ENCODE results near the gene PARVA.

The PARVA gene

DNA sequence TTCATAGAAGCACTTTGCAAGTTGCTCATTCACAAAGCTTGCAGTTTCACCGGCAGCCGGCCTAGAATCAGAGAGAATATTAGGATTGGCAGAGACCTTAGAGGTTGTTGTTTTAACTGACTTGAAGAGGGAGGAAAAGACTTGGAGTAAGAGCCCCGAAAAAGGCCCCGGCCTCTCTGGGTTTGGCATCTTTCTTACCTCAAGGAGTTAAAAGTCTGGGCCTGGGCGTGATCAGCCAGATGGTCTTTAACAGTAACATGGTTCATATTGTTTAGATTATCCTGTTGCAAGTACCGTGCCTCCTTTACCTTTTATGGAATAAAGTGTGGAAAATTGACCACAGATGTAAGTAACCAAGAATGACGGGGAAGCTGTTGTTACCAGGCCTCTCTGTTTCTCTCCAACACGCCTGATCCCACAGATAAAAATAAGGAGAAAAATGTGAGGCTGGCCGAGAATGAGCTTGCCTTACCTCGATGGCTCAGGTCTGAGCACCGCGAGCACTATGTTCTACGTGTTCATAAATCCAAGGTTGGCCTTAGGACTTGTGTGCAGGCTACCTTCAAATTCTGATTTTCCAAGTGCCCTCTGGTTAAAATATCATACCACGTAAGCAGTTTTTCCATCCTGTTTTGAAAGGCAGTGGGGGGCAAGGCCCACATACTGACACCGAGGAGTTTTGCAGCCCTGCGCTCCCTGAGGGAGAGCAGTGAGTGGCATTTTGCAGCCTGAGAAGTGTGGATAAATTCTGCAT lies 56.4 kb downstream of the PARVA start:
- no peak for DNase-seq

DNA sequence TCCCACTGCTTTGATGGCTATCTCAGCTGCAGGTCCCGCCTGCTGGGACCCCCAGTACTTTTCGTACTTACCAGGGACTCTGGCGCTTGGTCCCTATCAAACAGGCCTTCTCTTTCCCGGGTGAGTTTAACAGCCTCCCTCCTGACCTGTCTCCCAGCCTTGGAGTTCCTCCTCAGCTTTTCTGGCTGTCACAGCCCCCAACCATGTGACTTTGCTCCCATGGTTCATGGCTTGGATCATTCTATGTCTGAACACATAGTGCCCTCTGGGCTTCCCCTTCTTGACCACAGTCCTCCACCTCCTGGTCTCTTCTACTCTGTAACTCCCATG lies 56.9 kb downstream of the PARVA start:
- DNase-seq: no peak

DNA sequence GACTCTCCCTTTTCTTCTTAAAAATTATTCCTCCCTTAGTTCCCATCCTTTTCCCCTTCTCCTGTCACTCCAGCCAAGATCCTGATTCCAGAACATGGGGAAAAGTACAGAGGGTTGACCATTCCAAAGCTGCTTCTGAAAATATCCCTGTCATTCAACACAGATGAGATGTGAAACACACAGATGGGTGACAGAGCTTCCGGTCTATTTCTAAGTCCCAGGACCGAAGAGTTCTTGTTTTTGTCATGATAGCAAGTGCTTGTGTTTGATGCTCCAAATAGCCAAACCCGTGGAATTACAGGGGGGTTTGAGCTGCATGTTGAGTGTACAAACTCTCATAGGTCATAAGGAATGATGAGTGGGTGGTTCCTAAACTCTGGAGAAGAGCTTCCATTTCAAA lies 57.9 kb downstream of the PARVA start:
- DNase-seq: no peak

DNA sequence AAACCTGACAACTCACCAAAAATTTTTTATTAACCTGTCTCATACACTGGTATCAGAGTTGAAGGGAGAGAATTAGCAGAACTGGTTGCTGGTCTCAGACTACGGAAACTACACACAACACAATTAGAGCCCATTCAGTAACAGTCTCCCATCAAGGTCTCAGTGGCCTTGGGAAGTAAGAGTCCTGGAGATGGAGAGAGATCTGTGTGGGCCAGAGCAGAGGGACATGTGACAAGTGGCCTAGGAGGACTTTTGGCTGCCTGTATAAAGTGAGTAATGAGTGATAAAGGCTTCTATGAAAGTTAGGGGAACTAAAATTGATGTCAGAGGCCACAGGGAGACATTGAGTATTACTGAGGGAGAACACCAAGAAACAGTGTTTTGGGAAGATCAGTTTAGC lies 58.9 kb downstream of the PARVA start:
- no peak for DNase-seq

DNA sequence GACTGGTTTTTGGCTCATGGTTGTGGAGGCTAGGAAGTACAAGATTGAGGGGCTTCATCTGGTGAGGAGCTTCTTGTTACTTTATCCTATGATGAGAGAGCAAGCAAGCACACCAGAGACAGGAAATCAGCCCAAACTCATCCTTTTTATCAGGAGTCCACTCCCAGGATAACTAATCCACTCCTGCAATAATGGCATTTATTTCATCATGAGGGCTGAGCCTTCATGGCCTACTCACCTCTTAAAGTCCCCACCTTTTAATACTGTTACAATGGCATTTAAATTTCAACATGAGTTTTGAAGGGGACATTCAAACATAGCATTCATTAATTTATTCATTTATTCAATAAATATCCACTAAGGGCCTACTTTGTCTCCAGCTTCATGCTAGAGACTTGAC lies 60.9 kb downstream of the PARVA start:
- DNase-seq: no peak

DNA sequence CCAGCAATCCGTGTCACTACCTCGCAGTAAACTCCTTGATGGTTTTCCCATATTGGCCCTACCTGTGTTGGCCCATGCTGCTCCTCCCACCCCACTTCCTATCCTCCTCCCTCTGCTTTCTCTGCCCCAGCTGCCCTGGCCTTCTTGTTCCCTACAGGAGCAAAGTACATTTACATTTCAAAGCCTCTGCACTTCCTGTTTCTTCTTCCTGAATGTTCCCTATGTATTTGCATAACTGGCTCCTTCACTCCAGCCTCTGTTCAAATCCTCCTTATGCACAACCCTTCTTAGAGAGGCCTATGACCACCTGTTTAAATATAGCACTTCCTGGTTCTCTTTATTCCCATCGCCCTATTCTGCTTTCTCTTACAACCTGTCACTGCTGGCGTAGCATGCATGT lies 62.2 kb downstream of the PARVA start:
- DNase-seq: no peak

DNA sequence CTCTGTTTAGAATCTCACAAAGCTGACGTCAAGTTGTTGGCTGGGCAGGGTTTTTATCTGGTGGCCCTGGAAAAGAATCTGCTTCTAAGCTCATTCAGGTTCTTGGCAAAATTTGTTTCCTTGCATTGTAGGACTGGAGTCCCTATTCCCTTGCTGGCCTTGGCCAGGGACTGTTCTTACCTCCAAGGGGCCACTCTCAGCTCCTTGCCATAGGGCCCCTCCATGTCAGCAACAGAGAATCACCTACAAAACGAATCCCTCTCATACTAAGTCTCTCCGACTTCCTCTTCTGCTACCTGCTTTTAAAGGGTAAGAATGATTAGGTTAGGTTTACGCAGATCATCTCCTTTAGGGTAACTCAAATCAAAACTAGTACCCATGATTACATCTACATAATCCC lies 63.2 kb downstream of the PARVA start:
- DNase-seq: no peak

DNA sequence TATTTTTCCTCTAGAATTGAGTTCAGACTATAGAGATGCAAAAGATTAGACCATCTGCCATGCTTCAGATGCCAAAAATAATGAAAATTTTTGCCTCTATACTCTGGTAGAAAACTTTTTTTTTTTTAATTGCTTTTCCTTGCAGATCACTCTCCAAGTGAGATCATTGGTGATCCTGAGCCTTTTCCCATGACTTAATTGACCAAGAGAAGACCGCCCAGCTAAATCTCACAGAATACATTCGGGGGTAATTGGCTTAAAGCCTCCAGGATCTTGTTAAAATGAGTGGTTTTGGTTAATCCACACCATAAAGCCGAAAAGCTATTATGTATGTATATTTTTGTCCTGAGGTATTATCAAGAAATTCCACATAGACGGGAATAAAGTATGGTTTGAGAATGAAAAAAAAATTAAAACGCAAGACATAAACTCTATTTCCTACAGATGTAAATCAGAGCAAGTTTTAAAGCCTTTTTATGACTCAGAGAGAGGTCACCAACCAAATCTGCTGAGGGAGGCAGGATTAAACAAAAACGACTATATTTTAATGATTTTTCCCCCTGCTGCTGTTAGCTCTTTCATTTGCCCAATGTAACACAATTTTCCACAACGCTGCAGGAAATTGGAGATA lies 64.0 kb downstream of the PARVA start:
- no peak for DNase-seq

DNA sequence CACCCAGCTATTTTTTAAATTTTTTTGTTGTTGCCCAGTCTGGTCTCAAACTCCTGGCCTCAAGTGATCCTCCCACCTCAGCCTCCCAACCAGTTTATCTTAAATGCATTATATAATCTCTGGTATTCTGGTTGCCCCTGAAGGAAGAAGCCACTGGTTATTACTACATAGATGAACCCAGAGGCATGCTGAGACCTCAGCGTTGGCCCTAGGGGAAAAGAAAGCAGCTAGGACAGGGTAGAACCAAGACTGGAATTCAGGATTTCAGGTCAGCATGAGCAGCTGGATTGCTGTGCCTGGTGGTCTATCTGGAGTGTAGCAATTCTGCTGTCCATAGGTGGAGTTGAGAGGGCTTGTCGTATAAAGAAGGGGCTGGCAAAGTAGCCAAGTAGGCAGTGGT lies 67.2 kb downstream of the PARVA start:
- no peak for DNase-seq

DNA sequence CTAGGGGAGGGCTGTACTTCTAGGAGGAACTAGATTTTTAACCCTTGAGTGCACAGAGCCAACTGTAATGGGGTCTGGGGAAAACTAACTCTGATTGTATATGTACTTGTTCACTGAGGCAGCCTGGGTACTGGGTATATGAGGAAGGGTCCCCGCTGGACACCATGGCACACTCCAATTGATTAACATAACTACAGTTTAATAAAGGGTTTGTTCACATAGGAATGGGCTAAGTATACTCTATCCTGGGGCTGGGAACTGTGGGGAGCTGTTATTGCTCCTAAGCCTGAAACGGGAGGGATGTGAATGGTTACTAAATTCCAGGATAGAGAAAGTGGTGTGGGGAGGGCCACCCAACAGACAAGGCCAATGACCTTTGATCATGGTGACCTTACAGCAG lies 67.6 kb downstream of the PARVA start:
- DNase-seq: no peak

DNA sequence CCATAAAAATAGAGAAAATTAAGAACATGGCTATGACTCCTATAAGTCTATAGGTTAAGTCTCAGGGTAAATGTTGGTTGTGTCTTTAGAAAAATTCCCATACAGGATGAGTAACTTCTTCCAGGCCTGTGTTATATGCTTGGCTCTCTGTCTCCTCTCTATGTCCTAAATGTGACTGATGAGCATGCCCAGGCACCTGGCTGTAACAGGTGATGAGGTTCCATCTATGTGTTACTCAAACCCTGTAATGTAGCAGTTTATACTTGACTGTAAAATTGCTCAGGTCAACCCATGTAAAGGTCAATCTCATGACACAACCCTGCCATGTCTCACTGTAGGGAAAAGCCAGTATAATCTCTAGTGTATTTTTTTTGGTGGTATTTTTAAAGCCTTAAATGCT lies 69.5 kb downstream of the PARVA start:
- no peak for DNase-seq

DNA sequence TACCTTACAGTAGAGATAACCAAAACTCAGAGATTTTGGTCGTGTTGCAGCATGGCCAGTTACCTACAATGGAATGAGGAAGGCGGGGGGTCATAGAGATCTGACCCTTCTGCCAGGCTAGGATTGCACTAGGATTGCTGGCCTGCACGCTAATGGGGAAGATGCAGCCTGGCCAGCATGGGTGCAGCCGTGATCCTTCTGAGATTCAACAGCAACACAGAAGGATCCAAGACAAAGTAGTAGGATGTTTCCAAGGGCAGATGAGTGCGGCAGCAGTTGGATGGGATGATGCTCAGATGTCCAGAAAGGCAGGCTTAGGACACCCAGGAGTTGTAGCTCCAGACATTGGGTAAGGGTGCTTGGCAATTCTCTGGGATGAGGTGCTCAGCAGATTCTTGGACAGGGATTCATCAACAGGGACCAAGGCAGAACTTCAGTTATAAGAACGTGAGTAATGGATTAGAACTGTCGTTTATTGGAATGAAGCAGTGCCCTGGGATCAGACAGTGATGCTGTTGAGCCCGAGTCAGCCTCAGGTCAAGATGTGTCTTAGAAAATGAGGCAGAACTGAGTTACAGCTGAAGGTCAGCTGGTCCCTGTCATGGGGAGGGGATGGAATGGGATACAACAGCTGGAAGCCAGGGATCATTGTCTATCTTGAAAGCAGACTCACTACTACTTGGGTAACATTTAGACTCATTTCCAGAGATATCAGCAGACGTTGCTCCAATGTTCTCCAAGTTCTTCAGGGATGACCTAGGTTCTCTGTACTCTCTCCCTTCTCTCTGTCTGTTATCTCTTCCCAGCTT lies 71.0 kb downstream of the PARVA start:
- DNase-seq: no peak

DNA sequence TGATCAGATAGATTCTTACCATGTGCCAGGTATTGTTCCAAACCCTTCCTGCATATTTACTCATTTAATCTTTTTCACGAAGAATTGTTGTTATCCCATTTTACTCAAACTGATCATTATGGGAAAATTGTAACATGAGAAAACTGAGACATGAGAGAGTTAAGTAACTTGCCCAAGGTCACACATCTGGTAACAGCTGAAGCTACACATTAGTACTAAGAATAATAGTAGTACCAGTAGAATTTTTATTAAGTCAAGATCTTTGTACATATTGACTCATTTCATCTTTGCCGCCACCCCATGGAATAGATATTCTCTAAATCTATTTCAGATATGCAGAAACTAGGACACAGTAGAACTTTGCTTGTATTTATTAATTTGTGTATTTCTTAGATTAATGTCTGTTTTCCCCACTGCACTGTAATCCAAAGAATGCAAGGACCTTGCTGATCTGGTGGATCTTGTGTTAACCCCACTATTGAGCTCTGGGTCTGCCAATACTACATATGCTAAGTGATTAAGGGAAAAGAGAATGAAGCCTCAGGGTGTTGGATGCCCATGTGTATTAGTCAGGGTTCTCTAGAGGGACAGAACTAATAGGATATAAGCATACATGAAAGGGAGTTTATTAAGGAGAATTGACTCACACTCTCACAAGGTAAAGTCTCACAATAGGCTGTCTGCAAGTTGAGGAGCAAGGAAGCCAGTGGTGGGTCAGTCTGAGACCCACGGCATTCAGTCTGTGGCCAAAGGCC lies 72.8 kb downstream of the PARVA start:
- no peak for DNase-seq

DNA sequence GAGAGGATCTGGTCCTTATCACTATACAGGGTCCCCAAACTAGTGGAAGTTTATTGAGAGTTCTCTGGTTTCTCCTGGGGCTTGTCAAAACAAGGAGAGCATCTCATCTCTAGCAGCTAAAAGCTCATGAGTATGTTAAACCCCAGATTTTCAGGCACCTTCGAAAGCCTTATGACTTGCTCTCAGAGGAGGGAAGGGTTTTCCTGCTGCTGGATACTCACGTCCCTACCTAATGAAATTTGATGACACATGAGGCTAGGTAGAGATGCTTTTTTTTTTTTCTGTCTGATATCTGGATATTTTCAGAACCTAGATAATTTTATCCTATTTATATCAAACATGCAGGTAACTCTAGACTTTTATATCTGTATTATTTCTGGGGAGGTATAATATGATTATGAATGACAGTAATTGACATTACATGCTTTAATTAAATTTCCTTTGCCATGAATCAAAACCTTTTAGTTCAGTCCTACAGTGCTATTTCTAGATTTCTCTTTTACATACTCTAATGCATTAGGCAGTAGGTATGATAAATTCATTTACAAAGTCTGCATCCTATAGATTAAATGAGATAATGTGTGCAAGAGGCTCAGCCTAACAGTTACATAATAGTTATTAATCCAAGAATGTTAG lies 73.9 kb downstream of the PARVA start:
- no peak for DNase-seq

DNA sequence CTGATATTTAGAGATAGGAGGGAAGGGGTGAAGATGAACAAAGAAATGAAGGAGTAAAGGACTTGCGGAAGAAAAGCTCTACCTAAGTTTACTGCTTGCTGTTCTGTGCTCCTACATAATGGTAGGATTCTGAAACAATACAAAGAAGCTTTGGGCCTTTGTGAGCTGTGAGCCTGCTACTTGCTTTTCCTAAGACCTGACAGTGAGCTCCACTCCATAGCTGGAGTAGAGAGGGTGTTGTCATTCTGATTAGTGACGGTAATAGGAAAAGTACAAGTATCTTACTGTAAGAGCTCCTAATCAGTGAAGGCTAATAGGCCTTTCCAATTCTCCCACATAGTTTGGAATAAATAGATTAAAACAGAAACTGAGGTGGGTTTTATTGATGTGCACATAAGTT lies 75.9 kb downstream of the PARVA start:
- no peak for DNase-seq

DNA sequence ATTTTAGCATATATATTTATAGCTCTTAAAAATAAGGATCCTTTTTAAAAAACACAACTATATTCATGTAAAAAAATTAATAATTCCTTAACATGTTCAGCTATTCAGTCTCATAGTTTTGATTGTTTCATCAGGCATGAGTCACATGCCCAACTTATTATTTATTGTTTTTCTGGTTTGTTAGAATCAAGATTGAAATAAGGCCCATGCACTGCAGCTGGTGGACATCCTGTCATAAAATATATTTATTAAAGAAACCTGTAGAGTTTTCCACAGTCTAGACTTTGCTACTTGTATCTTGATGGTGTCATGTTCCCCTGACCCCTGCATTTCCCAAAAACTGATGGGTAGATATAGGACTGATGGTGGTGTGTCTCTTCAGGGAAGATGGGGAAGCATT lies 77.4 kb downstream of the PARVA start:
- DNase-seq: no peak

DNA sequence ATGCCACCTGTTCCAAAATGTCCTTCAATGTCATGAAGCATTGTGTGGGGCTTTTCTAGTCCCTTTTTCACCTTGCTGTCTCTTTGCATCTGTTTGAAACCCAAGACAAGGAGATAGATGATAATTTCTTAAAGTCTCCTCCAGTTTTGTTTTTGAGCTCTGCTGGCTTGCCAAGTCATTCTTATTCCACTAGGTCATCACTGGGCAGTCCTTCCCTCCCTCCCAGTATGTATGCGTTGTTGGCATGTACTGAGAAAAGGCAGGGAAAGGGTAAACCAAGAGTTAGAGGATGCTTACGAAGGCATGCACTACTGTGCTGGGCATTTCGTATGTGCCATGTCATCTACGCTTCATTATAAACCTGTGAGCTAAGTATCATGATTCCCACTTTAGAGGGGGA lies 78.6 kb downstream of the PARVA start:
- no peak for DNase-seq

DNA sequence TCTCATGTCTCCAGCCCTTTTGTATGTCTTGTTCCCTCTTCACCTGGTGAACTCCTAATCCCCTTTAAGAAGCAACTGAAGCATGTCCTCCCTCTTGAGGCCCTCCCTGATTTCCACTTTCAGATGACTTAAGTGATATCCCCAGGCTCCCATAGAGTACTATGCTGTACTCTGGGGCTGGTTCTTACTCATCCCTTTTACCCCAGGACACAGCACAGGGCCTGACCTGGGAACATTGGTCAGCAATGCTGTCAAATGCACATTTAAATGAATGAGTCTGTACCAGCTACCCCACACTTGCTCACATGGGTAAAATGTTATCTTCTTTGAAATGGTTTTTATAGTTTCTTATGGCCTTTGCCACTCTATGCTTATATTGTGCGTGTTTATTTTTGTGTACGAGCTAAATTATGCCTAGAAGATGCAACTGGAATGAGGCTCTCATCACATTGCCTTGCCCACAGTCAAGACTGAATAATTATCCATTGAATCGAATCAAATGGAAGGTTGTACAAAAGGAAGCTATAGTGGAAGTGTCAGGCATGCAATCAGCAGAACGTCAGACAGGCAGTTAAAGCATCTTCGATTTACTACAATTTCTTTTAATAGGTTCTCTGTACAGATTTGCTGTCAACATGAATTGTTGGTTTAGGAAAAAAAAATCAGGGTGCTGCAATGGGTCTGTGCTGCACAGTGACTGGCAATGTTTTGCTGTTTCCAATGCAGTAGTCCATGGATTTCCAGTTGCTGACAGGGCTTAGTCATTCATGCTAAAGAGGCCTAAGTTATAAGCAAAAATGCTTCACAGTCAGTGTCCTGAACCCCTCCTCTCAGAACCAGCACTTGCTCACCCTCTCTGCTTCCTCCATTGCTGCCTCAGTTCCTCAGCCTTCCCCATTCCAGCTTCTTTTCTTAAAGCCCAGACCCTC lies 79.5 kb downstream of the PARVA start:
- DNase-seq: no peak

DNA sequence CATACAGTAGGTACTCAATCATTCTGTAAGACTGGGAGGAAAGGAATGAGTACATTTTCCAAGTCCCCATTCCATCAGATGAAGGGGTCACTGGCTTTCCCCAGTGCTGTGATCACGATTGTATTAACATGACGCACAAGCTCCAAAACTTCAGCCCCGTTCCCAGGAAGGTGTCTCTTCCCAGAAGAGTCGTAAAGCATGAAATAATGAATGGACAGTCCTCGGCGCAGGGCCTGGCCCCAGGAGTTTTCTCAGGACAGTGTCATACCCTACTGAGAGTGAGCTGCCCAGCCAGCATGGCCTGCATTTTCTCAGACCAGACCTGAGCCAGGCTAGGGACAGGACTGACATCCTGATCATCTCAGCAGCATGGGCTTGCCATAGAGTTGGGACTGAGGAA lies 80.7 kb downstream of the PARVA start:
- no peak for DNase-seq

DNA sequence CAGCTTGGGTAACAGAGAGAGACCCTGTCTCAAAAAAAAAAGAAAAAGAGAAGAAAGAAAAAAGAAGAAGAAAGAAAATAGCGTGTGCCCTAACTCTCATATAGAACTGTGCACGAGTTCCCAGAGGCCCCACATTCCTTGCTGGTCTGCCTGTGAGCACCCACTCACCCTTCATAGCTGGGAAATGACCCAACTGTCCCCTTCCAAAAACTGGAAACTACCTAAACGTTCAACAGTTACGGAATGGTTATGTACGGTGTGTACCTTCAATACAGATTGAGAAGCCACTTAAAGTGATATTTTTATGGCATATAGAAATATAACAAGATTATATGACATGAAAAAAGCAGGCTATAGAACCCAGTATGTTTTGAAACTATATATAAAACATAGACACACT lies 82.0 kb downstream of the PARVA start:
- no peak for DNase-seq

DNA sequence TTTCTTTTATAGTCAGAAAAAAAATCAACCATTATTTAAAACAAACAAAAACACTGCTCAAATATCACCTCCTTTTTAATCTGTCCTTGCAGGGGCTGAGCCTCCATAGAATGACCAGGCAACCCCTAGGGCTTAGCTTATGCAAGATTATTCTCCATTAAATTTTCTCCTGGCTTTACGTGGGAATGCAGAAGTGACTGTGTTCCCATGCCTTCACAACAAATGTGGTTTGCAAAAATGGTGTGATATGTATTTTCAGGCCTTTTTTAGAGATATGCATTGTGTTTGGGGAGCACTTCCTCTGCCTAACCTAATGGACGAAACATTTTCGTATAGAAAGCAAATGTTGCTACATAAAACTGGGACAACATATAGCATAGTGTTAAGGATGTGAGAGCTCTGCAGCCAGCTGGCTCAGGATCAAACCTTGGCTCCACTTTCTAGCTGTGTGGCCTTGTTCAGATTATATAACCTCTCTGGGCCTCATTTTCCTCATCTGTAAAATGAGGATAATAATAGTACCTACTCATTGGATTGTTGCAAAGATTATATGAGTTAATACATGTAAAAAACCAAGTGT lies 82.6 kb downstream of the PARVA start:
- no peak for DNase-seq

Data from activated gamma-delta T cell (primary cell).